ENCODE results near the gene DDX21. TPM values are rescaled to one million over a fixed set of nuclear protein-coding genes. Genes with fewer than 3 reads are reported as not detected.
"Not testable (repeated sequence)": the region's sequence is repeated elsewhere in the genome, so short reads cannot be mapped to it uniquely, and the experiment has no call there.

DDX21 gene
- polyA plus RNA-seq, 3 donors: 9.8 to 39.3 (median 13.6) TPM

- Histone ChIP-seq H2AFZ (ENCODE audit: insufficient read depth, low read depth, low read length, poor library complexity, severe bottlenecking) (no peak overlapping the region), H3K9ac (ENCODE audit: insufficient read depth, low read length, poor library complexity, severe bottlenecking) (no peak overlapping the region), H3K9me3 (replicated peaks in 1 of 2; ENCODE audit: control insufficient read depth in 1 of 2, insufficient read depth in 1 of 2, low read length in 2 of 2) (no peaks in the 10 kb centered on the region), H3K79me2 (ENCODE audit: insufficient read depth, low read length) (no peaks in the 10 kb centered on the region), H3K27ac (ENCODE audit: low read depth in 1 of 2, low read length in 2 of 2) (no peak overlapping the region), H3K27me3 (ENCODE audit: control insufficient read depth in 2 of 2, insufficient read depth in 2 of 2, low read length in 2 of 2) (no peaks in the 10 kb centered on the region), H4K20me1 (ENCODE audit: insufficient read depth, low read length) (no peaks in the 10 kb centered on the region), H3K36me3 (replicated peaks in 1 of 2; ENCODE audit: control insufficient read depth in 1 of 2, insufficient read depth in 2 of 2, low read length in 2 of 2) (peaks cover 33 to 80% of the 10 kb centered on the region in 2 donors), H3K4me2 (replicated peaks; ENCODE audit: extremely low read depth, low read length, poor library complexity, severe bottlenecking) (no peak overlapping the region), H3K4me1 (ENCODE audit: control insufficient read depth in 1 of 2, insufficient read depth in 2 of 2, low read length in 2 of 2) (no peaks in the 10 kb centered on the region), H3K4me3 (replicated peaks in 1 of 3; ENCODE audit: low read depth in 2 of 3, low read length in 3 of 3) (no peak overlapping the region)
- intact Hi-C loops (cut with micrococcal nuclease): no loop called here
- TF ChIP-seq CTCF (IDR thresholded peaks at IDR 0.05): no peak
- no peaks in the 10 kb centered on the region for H3K4me1 Mint-ChIP-seq
- no peak for DNase-seq
- H3K4me3 Mint-ChIP-seq: no peak overlapping the region
- 85% methylated on average over 2 of the region's 4 CpGs for WGBS (ENCODE audit: insufficient coverage)
- H3K27ac Mint-ChIP-seq: peak overlapping the region in 1 of 7 donors; percentile 5
- H3K9me3 Mint-ChIP-seq: peaks cover 0 to 1% (median 0%) of the 10 kb centered on the region in 7 donors
- peaks cover 46 to 75% of the 10 kb centered on the region in 2 donors for H3K36me3 Mint-ChIP-seq
- peaks cover 0 to 2% (median 0%) of the 10 kb centered on the region in 3 donors for H3K27me3 Mint-ChIP-seq (ENCODE audit: low read depth in 3 of 3)
Measured at GRCh38 chr10:68925489-68925888, 30.5 kb upstream of the DDX21 start.

- Mint-ChIP-seq H3K27ac (peak overlapping the region in 2 of 7 donors; percentile 46 to 79), H3K36me3 (peaks cover 52 to 74% of the 10 kb centered on the region in 2 donors)
- H3K9me3 ChIP-seq (replicated peaks in 1 of 2; ENCODE audit: control insufficient read depth in 1 of 2, insufficient read depth in 1 of 2, low read length in 2 of 2); H3K4me2 ChIP-seq (replicated peaks; ENCODE audit: extremely low read depth, low read length, poor library complexity, severe bottlenecking); H3K79me2 ChIP-seq (ENCODE audit: insufficient read depth, low read length); H3K4me3 Mint-ChIP-seq; H3K4me1 Mint-ChIP-seq; H2AFZ ChIP-seq (ENCODE audit: insufficient read depth, low read depth, low read length, poor library complexity, severe bottlenecking); H3K27me3 ChIP-seq (ENCODE audit: control insufficient read depth in 2 of 2, insufficient read depth in 2 of 2, low read length in 2 of 2); H3K27me3 Mint-ChIP-seq (ENCODE audit: low read depth in 3 of 3); H3K4me1 ChIP-seq (ENCODE audit: control insufficient read depth in 1 of 2, insufficient read depth in 2 of 2, low read length in 2 of 2); H3K4me3 ChIP-seq (replicated peaks in 1 of 3; ENCODE audit: low read depth in 2 of 3, low read length in 3 of 3); H3K27ac ChIP-seq (ENCODE audit: low read depth in 1 of 2, low read length in 2 of 2); DNase-seq; intact Hi-C loops (cut with micrococcal nuclease); H4K20me1 ChIP-seq (ENCODE audit: insufficient read depth, low read length); H3K9ac ChIP-seq (ENCODE audit: insufficient read depth, low read length, poor library complexity, severe bottlenecking); H3K9me3 Mint-ChIP-seq: not testable (repeated sequence)
- peaks cover 20 to 85% of the 10 kb centered on the region in 2 donors for H3K36me3 ChIP-seq (replicated peaks in 1 of 2; ENCODE audit: control insufficient read depth in 1 of 2, insufficient read depth in 2 of 2, low read length in 2 of 2)
- WGBS (ENCODE audit: insufficient coverage): 100% methylated on average over 1 of the region's 2 CpGs
Measured at GRCh38 chr10:68929157-68929556, 26.8 kb upstream of the DDX21 start.

- not testable (repeated sequence) for H4K20me1 ChIP-seq (ENCODE audit: insufficient read depth, low read length); H3K9ac ChIP-seq (ENCODE audit: insufficient read depth, low read length, poor library complexity, severe bottlenecking); H3K27ac ChIP-seq (ENCODE audit: low read depth in 1 of 2, low read length in 2 of 2); H3K79me2 ChIP-seq (ENCODE audit: insufficient read depth, low read length); H3K4me1 ChIP-seq (ENCODE audit: control insufficient read depth in 1 of 2, insufficient read depth in 2 of 2, low read length in 2 of 2); H3K9me3 Mint-ChIP-seq; H3K4me1 Mint-ChIP-seq; DNase-seq; H3K27me3 Mint-ChIP-seq (ENCODE audit: low read depth in 3 of 3); H2AFZ ChIP-seq (ENCODE audit: insufficient read depth, low read depth, low read length, poor library complexity, severe bottlenecking); H3K4me3 ChIP-seq (replicated peaks in 1 of 3; ENCODE audit: low read depth in 2 of 3, low read length in 3 of 3); H3K9me3 ChIP-seq (replicated peaks in 1 of 2; ENCODE audit: control insufficient read depth in 1 of 2, insufficient read depth in 1 of 2, low read length in 2 of 2); H3K4me3 Mint-ChIP-seq; H3K4me2 ChIP-seq (replicated peaks; ENCODE audit: extremely low read depth, low read length, poor library complexity, severe bottlenecking); H3K27me3 ChIP-seq (ENCODE audit: control insufficient read depth in 2 of 2, insufficient read depth in 2 of 2, low read length in 2 of 2)
- WGBS (ENCODE audit: insufficient coverage): 100% methylated on average over 3 of the region's 8 CpGs
- peaks cover 24 to 85% of the 10 kb centered on the region in 2 donors for H3K36me3 ChIP-seq (replicated peaks in 1 of 2; ENCODE audit: control insufficient read depth in 1 of 2, insufficient read depth in 2 of 2, low read length in 2 of 2)
- intact Hi-C loops (cut with micrococcal nuclease): loop anchor here in 1 of 2 donors (10.0 kb wide), 1 partner anchor 185 kb away; no protein-coding TSS in a partner anchor
- peak overlapping the region in 1 of 7 donors; percentile 26 for H3K27ac Mint-ChIP-seq
- H3K36me3 Mint-ChIP-seq: peaks cover 49 to 74% of the 10 kb centered on the region in 2 donors
Measured at GRCh38 chr10:68929888-68930287, 26.1 kb upstream of the DDX21 start.

- H3K27me3 Mint-ChIP-seq (ENCODE audit: low read depth in 3 of 3); H3K4me3 Mint-ChIP-seq; H3K4me1 Mint-ChIP-seq; H3K4me3 ChIP-seq (replicated peaks in 1 of 3; ENCODE audit: low read depth in 2 of 3, low read length in 3 of 3); H4K20me1 ChIP-seq (ENCODE audit: insufficient read depth, low read length); H3K27ac Mint-ChIP-seq; DNase-seq; H3K4me1 ChIP-seq (ENCODE audit: control insufficient read depth in 1 of 2, insufficient read depth in 2 of 2, low read length in 2 of 2); H3K4me2 ChIP-seq (replicated peaks; ENCODE audit: extremely low read depth, low read length, poor library complexity, severe bottlenecking); H2AFZ ChIP-seq (ENCODE audit: insufficient read depth, low read depth, low read length, poor library complexity, severe bottlenecking); H3K27ac ChIP-seq (ENCODE audit: low read depth in 1 of 2, low read length in 2 of 2); H3K9me3 Mint-ChIP-seq; H3K27me3 ChIP-seq (ENCODE audit: control insufficient read depth in 2 of 2, insufficient read depth in 2 of 2, low read length in 2 of 2); H3K9me3 ChIP-seq (replicated peaks in 1 of 2; ENCODE audit: control insufficient read depth in 1 of 2, insufficient read depth in 1 of 2, low read length in 2 of 2); H3K9ac ChIP-seq (ENCODE audit: insufficient read depth, low read length, poor library complexity, severe bottlenecking); H3K79me2 ChIP-seq (ENCODE audit: insufficient read depth, low read length): not testable (repeated sequence)
- peaks cover 43 to 79% of the 10 kb centered on the region in 2 donors for H3K36me3 ChIP-seq (replicated peaks in 1 of 2; ENCODE audit: control insufficient read depth in 1 of 2, insufficient read depth in 2 of 2, low read length in 2 of 2)
- H3K36me3 Mint-ChIP-seq: peaks cover 57 to 81% of the 10 kb centered on the region in 2 donors
- no CpG with 5 or more reads among the region's 3 CpGs for WGBS (ENCODE audit: insufficient coverage)
- intact Hi-C loops (cut with micrococcal nuclease): loop anchor here in 1 of 2 donors (10.0 kb wide), 1 partner anchor 188 kb away; no protein-coding TSS in a partner anchor
Measured at GRCh38 chr10:68932860-68933259, 23.1 kb upstream of the DDX21 start.

Data from CD14-positive monocyte (primary cell).